GM12873 (cell line): Measurements from ENCODE around the gene CACNA2D3.

ENCODE experiments used
- TF ChIP-seq, protein P1 (sequence below): IDR thresholded peaks from 2 replicates; pipeline ENCODE4 v1.5.1; 2012; ENCODE audit warnings: low read depth, mild to moderate bottlenecking, moderate library complexity, low read length, control low read depth; ENCODE audit not compliant: insufficient read depth; ENCODE audit errors: missing control alignments

Gene CACNA2D3

DNA sequence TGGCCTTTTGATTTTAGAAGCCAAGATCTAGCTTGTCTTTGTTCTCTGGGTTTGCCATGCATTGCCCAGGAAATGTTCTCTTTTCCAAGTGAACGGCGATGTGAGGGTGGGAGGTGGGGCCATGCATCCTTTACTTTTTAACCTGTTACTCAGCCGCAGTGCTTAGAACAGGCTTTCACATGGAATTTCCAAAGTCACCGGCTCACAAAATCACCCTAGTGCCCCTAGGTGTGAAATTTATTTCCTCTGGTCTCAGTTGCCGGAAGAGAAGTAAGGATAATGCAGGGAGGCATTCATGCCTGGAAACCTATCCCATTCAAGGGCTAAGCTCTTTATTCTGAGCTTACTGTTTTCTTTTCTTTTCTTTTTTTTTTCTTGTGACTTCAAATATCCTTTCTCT, 93.2 kb downstream of the CACNA2D3 start:
- TF ChIP-seq, protein P1, sequence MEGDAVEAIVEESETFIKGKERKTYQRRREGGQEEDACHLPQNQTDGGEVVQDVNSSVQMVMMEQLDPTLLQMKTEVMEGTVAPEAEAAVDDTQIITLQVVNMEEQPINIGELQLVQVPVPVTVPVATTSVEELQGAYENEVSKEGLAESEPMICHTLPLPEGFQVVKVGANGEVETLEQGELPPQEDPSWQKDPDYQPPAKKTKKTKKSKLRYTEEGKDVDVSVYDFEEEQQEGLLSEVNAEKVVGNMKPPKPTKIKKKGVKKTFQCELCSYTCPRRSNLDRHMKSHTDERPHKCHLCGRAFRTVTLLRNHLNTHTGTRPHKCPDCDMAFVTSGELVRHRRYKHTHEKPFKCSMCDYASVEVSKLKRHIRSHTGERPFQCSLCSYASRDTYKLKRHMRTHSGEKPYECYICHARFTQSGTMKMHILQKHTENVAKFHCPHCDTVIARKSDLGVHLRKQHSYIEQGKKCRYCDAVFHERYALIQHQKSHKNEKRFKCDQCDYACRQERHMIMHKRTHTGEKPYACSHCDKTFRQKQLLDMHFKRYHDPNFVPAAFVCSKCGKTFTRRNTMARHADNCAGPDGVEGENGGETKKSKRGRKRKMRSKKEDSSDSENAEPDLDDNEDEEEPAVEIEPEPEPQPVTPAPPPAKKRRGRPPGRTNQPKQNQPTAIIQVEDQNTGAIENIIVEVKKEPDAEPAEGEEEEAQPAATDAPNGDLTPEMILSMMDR: no peak

DNA sequence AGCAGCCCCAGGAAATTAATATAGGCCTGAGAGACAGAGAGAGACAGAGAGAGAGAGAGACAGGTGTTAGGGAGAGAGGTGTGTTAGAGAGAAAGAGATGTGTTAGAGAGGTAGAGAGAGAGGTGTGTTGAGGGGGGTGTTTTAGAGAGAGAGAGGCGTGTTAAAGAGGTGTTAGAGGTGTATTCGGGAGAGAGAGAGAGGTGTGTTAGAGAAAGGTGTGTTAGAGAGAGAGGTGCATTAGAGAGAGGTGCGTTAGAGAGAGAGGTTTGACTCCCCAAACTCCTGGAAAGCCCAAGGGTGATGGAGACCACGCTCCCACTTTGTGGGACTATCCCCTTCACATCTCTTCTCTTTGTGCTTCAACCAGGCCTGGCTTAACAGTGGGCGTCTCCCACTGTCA, 95.5 kb downstream of the CACNA2D3 start:
- TF ChIP-seq, protein P1: no peak

DNA sequence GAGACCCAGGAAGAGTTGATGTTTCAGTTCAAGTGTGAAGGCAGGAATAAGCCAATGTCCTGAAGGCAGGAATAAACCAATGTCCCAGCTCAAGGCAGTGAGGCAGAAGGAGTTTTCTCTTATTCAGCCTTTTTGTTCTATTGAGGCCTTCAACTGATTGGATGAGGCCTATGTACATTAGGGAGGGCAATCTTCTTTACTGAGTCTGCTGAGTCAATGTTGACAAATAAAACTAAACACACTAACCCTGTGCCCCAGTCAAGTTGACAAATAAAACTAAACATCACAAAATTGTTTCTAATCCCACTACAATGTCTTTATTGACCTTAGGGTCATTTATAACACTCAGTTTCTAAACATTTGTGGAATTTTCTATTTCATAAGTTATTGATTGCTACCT, 100.0 kb downstream of the CACNA2D3 start:
- TF ChIP-seq, protein P1: no peak

DNA sequence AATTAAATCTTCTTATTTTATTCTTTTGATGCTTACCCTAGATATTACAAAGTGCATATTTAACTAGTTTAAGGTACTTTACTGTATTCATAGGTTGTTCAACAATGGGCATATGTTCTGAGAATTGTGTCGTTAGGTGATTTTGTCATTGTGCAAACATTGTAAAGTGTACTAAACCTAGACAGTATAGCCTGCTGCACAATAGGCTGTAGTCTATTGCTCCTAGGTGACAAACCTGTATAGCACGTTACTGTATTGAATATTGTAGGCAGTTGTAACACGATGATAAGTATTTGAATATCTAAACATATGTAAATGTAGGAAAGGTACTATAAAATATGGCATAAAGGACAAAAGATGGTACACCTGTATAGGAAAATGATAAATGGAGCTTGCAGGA, 100.7 kb downstream of the CACNA2D3 start:
- TF ChIP-seq, protein P1: no peak

DNA sequence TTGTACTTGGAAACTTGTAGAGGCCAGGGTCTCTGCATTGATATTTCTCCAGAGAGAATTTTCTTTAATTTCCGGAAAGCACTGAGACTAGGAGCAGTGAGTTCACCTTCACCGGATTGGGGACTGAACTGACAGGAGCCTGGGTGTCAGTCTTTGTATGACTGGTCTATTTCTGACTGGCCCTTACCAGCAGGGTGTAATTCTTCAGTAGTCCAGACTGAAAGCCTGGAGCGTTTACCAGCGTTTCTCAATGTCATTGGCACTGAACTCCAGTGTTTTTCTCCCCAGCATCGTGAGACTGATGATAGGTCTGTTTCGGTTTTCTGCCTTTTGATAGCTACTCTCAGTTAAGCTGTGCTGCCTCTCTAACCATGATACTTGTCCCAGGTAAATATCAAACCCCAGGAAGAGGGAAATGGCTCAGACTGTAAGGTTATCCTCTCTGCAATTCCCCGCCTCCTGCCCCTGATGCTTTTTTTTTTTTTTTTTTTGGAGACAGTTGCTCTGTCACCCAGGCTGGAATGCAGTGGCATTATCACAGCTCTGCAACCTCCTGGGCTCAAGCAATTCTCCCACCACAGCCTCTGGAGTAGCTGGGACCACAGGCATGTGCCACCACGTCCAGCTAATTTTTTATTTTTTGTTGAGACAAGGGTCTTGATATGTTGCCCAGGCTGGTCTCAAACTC, 103.6 kb downstream of the CACNA2D3 start:
- TF ChIP-seq, protein P1: no peak

DNA sequence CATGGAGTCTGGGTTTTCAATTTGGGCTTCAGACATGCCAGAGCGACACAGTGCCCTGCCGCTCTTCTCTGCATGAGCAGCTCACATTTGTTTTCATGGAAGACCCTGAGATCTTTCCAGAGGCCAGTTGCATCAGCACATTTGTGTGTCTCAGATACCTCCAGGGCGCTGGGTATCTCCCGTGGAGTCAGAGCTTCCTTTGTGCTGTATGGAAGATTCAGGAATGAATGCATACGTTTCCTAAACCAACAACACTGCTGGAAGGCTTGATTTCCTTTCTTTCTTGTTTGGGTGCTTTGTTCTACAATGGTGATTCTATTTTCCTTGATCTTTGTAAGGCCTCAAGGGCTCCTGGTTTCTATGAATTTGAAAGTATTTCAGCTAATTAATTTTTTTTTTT, 106.5 kb downstream of the CACNA2D3 start:
- TF ChIP-seq, protein P1: no peak

DNA sequence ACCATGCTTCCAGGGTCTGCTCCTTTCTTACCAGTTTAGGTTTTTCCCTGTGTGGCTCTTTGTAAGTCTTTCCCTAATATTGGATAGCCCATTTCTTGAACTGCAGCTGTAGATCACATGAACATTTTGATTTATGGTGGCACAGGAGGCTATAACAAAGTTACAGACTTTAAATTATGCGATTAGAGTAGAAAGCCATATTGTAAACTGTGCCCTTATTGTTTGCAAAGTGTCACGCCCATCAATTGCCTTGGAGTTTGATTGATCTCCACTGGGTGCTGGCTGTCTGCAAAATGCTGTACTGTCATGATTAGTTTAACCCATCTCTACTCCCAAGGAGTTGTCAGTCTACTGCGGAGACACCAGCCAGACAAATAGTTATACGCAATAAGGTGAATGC, 110.3 kb downstream of the CACNA2D3 start:
- TF ChIP-seq, protein P1: no peak
